ENCODE measurements around the gene RETREG1. TPM values are rescaled to one million over a fixed set of nuclear protein-coding genes. Genes with fewer than 3 reads are reported as not detected.

RETREG1 gene
- total RNA-seq, 1 donor from 2014 or later: 2.9 TPM

DNA sequence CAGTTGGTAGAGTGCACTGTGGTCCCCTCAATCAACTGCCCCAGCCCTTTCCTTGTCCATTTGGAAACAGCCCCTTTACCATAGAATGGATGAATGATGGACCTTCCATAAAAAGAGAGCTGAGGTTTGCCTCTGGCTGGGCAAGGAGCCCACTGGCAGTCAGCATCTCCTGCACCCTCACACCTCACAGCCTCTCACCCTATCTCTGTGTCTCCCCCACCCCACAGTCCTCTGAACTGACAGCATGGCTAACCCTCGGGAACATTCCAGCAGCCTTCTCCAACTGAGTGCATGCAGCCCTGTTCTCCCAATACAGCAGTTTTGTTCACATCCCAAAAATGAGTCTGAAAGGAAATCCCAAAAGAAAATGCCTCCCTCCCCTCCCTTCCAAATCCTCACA lies 51.7 kb downstream of the RETREG1 start:
- no peak overlapping the region for H3K27ac ChIP-seq
- DNase-seq (ENCODE audit: low spot score in 2 of 2): no peak

GRCh38 chr5:16564248-16564867 lies 52.4 kb downstream of the RETREG1 start:
- Histone ChIP-seq H3K4me1 (no peaks in the 10 kb centered on the region), H3K27me3 (no peaks in the 10 kb centered on the region), H3K27ac (no peak overlapping the region), H3K36me3 (no peaks in the 10 kb centered on the region), H3K9me3 (no peaks in the 10 kb centered on the region), H3K4me3 (no peak overlapping the region)
- TF ChIP-seq CTCF (IDR thresholded peaks at IDR 0.05): no peak
- DNase-seq (ENCODE audit: low spot score in 2 of 2): no peak
- intact Hi-C loops (cut with DNase I): no loop called here

More for the DNA sequence above, 51.7 kb downstream of the RETREG1 start:
- Histone ChIP-seq H3K9me3 (no peaks in the 10 kb centered on the region), H3K4me3 (no peak overlapping the region), H3K27me3 (no peaks in the 10 kb centered on the region), H3K36me3 (no peaks in the 10 kb centered on the region), H3K4me1 (no peaks in the 10 kb centered on the region)
- no peak for TF ChIP-seq CTCF (IDR thresholded peaks at IDR 0.05)
- intact Hi-C loops (cut with DNase I): no loop called here

DNA sequence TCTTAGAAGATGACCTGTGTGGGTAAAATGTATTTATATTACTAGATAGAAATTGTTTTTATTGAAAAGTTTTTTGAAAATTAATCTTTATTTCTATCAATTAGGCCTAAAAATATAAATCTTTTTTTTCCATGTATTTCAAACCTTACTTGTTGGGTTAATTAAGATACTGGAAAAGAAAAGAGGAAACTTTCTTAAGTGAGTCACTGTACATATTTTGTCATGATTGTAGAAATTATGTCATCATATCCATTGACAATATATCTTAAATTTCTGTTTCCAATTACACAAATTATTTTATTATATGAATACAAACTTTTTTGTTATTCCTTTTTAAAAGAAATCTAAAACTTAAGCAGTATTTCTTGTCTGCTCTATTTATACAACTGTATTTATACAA lies 53.1 kb downstream of the RETREG1 start:
- no peak overlapping the region for H3K27ac ChIP-seq
- no peaks in the 10 kb centered on the region for H3K27me3 ChIP-seq
- no peak for DNase-seq (ENCODE audit: low spot score in 2 of 2)
- no peaks in the 10 kb centered on the region for H3K4me1 ChIP-seq
- H3K9me3 ChIP-seq: no peaks in the 10 kb centered on the region
- H3K36me3 ChIP-seq: no peaks in the 10 kb centered on the region
- no peak for TF ChIP-seq CTCF (IDR thresholded peaks at IDR 0.05)
- H3K4me3 ChIP-seq: no peak overlapping the region
- intact Hi-C loops (cut with DNase I): no loop called here

GRCh38 chr5:16561660-16562059 lies 55.1 kb downstream of the RETREG1 start:
- no peak for DNase-seq (ENCODE audit: low spot score in 2 of 2)
- Histone ChIP-seq H3K36me3 (no peaks in the 10 kb centered on the region), H3K4me3 (no peak overlapping the region), H3K27me3 (no peaks in the 10 kb centered on the region), H3K27ac (no peak overlapping the region), H3K9me3 (no peaks in the 10 kb centered on the region), H3K4me1 (no peaks in the 10 kb centered on the region)
- intact Hi-C loops (cut with DNase I): no loop called here
- no peak for TF ChIP-seq CTCF (IDR thresholded peaks at IDR 0.05)

DNA sequence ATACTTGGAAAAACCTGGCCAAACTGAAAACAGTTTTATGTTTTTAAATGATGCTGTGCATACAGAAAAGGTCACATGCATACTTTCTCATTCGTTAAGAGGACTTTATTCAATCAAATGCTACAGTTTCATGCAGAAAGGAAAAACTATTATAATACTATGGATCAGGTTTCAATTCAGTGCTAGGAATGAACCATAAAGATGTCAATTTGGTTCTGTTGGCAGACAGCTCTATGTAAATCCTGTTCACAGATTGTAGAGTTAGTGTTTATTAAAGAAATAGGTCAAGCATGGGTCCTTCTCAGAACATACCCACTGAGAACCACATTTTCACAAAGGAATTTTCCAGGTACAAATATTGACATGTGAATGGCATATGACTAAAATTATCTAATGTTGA lies 57.1 kb downstream of the RETREG1 start:
- Histone ChIP-seq H3K27ac (no peak overlapping the region), H3K4me3 (no peak overlapping the region), H3K4me1 (no peaks in the 10 kb centered on the region), H3K27me3 (no peaks in the 10 kb centered on the region), H3K36me3 (no peaks in the 10 kb centered on the region), H3K9me3 (no peaks in the 10 kb centered on the region)
- TF ChIP-seq CTCF (IDR thresholded peaks at IDR 0.05): no peak
- no peak for DNase-seq (ENCODE audit: low spot score in 2 of 2)
- intact Hi-C loops (cut with DNase I): no loop called here
